GOT3 (cell line): ENCODE data around the gene TRPM4.
"Not testable (repeated sequence)": the region's sequence is repeated elsewhere in the genome, so short reads cannot be mapped to it uniquely, and the experiment has no call there.

ENCODE experiments used
- DNase-seq: peaks from one replicate; lab custom pipeline; 2025; ENCODE audit warnings: mixed read lengths; lab: John Stamatoyannopoulos, UW

Gene TRPM4

GRCh38 chr19:49127225-49127624 is 30.4 kb upstream of the TRPM4 start:
- DNase-seq = not testable (repeated sequence)

GRCh38 chr19:49127674-49128544 is 29.7 kb upstream of the TRPM4 start:
- DNase-seq = peak; percentile 90

GRCh38 chr19:49128545-49129237 is 28.9 kb upstream of the TRPM4 start:
- DNase-seq = no peak

GRCh38 chr19:49129238-49129583 is 28.4 kb upstream of the TRPM4 start:
- DNase-seq = no peak

DNA sequence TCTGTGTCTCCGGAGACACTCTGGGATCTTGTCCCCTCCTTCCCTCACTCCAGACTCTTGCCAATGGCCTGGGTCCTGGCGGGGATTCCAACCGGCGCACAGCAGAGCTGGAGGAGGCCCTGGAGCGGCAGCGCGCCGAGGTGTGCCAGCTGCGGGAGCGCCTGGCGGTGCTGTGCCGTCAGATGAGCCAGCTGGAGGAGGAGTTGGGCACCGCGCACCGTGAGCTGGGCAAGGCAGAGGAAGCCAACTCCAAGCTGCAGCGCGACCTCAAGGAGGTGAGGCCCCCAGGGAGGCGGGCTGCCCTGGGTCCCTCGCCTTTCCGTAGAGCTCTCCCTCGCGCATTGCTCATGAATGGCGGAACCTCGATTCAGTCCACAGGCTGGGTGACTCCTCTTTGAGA is 27.3 kb upstream of the TRPM4 start:
- DNase-seq = no peak

DNA sequence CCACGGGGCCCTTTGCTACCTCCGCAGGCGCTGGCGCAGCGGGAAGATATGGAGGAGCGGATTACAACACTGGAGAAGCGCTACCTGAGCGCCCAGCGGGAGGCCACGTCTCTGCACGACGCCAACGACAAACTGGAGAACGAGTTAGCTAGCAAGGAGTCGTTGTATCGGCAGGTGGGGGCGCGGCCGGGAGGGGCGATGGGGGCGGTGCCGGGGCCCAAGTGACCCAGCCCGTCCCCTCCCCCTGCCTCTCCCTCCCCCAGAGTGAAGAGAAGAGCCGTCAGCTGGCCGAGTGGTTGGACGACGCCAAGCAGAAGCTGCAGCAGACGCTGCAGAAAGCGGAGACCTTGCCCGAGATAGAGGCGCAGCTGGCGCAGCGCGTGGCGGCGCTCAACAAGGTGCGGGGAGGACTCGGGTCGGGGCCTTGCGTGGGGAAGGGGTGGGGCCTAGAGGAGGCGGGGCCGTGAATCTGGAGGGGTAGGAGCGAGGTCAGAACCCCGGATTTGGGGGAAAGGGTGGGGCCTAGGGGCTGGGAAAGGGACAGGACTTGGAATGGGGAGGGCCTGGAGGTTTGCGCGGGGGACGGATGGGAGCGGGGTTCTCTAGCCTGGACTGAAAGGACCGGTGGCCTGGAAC is 24.5 kb upstream of the TRPM4 start:
- no peak for DNase-seq

DNA sequence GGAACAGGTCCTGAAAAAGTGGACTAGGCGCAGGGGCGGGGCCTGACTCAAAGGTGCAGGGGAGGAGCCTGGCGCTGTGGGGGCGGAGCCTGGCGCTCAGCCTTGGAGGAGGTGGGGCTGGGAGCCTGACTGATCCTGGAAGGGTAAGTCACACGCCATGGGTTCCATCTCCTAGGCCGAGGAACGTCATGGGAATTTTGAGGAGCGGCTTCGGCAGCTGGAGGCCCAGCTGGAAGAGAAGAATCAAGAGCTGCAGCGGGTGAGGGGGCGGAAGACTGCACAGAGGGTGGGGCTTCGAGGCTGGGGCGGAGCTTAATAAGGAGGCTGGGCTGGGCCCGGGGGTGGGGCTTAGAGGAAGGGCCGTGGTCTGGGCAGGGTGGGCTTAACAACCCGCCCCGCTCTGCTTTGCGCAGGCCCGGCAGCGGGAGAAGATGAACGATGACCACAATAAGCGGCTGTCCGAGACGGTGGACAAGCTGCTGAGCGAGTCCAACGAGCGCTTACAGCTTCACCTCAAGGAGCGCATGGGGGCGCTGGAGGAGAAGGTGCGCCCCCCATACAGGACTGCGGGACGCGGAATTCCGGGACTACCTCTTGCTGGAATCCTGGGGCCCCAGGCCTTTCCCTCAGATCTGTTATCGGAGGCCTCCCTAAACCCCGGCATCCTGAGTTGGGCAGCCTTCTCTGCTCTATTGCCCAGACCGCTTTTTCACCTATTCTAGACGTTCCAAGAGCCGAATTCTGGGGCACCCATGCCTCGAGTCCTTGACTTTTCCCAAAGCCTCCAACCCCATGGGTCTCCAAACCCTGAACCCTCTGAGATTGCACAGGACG is 23.8 kb upstream of the TRPM4 start:
- DNase-seq = no peak

GRCh38 chr19:49135686-49136085 is 21.9 kb upstream of the TRPM4 start:
- no peak for DNase-seq

GRCh38 chr19:49136771-49137171 is 20.8 kb upstream of the TRPM4 start:
- DNase-seq = no peak

DNA sequence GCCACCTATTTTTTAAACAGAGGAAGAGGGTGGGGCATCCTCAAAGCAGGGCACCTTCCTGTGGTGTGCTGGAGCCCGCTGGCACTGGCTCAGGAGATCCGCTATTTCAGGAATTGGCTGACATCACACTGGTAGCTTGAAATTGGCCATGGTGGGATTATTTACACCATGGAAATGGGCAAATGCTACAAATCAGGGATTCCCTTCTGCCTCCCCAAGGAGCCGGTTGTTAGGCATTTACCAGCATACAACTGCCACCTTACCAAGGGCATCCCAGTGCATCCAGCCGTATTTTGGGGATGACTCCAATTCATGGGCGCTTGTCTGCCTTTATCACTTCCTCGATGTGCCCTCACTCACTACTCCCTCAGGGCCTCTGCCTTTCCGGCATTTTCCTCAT is 16.6 kb upstream of the TRPM4 start:
- DNase-seq = no peak

GRCh38 chr19:49141352-49141751 is 16.2 kb upstream of the TRPM4 start:
- DNase-seq = no peak

- DNase-seq = peak; percentile 70
Observed at GRCh38 chr19:49142866-49143335, 14.7 kb upstream of the TRPM4 start.

DNA sequence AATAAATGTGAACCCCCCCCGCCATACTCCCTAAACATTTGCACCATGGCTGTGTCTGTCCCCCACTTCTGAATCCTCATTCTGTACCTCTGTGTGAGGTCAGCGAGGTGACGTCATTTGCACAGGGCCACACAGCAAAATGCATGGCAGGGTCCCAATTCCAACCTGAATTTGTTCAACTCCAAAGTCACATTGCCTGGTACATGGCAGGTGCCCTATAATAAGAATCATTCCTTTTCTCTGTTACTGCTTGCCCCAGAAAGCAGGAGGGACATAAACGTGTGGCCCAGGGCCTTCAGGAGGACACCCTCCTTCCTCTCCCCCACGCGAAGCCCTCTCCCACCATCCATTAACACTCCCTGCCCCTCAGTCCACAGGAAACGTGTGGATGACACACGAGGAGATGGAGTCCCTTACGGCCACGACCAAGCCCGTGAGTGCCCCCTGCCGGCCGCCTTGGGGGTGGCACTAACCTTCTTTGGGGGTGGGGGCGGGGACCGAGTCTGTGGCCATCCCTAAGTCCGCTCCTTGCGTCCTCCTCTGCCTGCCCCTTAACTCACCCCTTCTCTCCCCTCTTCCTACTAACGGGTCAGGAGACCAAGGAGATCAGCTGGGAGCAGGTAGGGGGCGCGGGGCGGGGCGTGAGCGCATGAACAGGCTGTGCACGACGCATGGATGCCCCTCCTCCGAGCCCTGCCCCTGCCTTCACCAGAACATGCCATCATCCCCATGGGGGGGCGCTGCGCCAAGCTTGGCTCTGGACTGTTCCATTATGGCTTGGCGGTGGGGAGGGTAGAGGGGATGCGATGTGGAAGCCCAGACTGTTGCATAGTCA is 11.8 kb upstream of the TRPM4 start:
- peak; percentile 20 for DNase-seq

DNA sequence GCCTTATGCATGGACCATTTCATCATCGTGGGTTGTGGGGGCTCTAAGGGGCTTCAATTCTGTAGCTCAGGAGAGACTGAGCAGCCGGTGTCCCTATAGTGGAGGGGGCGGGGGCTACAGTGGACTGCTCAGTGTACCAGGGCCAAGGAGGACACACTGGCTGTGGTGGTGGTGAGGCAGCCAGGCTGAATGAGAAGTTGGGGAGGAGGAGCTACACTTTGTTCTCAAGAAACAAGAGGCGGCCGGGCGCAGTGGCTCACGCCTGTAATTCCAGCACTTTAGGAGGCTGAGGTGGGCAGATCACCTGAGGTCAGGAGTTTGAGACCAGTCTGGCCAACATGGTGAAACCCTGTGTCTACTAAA is 11.2 kb upstream of the TRPM4 start:
- not testable (repeated sequence) for DNase-seq

GRCh38 chr19:49148044-49148682 is 9.4 kb upstream of the TRPM4 start:
- no peak for DNase-seq

- DNase-seq = peak; percentile 73
Observed at GRCh38 chr19:49148784-49149651, 8.6 kb upstream of the TRPM4 start.

DNA sequence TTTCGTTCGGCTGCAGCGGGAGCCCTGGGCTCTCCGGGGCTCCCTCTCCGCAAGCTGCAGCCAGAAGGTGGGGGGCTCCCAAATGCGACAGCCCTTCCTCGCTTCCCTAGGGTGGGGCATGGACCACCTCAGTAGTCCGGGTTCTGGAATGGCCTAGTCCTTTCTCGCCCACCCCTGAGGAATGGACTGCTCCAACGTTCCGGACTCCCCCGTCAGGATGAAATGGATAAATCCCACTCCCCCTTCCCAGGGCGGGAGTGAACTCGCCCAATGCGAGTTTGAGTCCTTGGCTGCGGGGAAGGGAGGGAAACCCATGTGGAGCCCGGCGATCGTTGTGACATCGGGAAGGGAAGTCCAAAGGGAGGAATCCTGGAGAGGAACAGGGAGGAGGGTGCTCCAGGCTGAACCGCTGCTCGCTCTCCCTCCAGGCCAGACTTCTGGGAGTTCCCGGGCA is 7.9 kb upstream of the TRPM4 start:
- DNase-seq = peak; percentile 38

- no peak for DNase-seq
Observed at GRCh38 chr19:49150106-49150943, 7.3 kb upstream of the TRPM4 start.

DNA sequence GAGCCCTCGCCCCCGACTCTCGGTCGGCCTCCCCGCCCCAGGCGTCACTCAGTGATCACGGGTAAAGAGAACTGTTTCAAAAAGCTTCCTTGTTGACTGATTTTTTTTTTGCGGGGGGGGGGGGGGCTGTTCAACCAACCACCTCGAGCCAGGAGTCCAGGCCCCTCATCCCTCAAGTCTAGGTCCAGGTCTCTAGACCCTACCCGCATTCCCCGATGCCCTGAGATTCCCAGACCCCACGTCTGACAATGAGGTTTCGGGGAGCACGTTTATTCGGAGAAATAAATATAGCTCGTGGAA is 6.7 kb upstream of the TRPM4 start:
- DNase-seq = no peak
